Suprapubic skin (tissue), 4 donors: Measurements from ENCODE around the gene ADAD2.

ENCODE experiments used
- CTCF ChIP-seq, 2 donors: fragments of 200-600 bp in 1 of 2; fragments of 450-650 bp in 1 of 2; sonication (generic) in 1 of 2; IDR thresholded peaks; one replicate each; pipeline ENCODE4 v1.5.1; 2016 to 2019; ENCODE audit warnings: antibody characterized with exemption in 2 of 2, mild to moderate bottlenecking in 1 of 2, moderate library complexity in 1 of 2
- EP300 ChIP-seq: sonication (generic); formaldehyde crosslinking; IDR thresholded peaks from one replicate; pipeline ENCODE4 v1.6.1; 2017; ENCODE audit warnings: antibody characterized with exemption
- POLR2AphosphoS5 ChIP-seq, 3 donors: sonication (generic); formaldehyde crosslinking; IDR thresholded peaks; one replicate each; pipeline ENCODE4 v1.6.1; 2017; ENCODE audit warnings: antibody characterized with exemption in 3 of 3

DNA sequence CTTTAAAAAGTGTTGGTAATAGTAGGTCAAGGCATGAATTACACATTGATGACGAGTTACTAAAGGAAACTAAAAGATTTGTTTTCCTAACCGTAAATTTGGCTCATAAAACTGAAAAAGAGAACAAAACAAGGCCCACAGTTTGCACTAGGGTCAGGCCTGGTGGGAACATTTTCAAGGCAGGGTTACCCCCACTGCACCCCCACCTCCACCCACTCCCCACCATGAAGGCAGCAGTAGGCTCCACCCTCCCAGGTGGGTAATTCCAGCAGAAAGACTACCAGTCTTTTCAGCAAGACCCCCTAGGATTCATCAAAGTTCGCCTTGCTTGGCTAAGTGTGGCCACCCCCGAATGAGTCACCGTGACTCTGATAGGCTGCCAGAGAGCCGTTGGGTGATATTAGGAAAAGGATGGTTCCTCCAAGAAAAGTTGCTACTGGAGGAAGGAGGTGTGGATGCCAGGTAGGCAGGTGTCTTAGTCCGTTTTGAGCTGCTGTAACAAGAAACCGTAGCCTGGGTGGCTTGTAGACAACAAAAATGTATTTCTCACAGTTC lies 37.2 kb upstream of the ADAD2 start:
- TF ChIP-seq CTCF (IDR thresholded peaks at IDR 0.05) (no peak), POLR2AphosphoS5 (IDR thresholded peaks at IDR 0.05) (no peak), EP300 (no peak)
